Activated naive CD4-positive, alpha-beta T cell treated with anti-CD3 and anti-CD28 coated beads, Interleukin-2, amount 10 ng/mL, durations not matched to agents 7 days and 5 days (primary cell): ENCODE measurements around the gene PEX26.
"Not testable (repeated sequence)": the region's sequence is repeated elsewhere in the genome, so short reads cannot be mapped to it uniquely, and the experiment has no call there.

Source experiments
- CTCF ChIA-PET: fragments of 350-600 bp; sonication (Branson Sonifier 250); formaldehyde crosslinking; loops from one replicate; lab custom pipeline; 2021; ENCODE audit warnings: antibody characterized with exemption; lab: Charles Lee
- DNase-seq: peaks from one replicate; pipeline ENCODE4 v3.0.0-alpha.2; 2020
- H3K27ac Mint-ChIP-seq: one replicate; pipeline ENCODE4 v1.8.0; 2021; ENCODE audit warnings: mild to moderate bottlenecking, moderate library complexity, mixed read lengths
- H3K27me3 Mint-ChIP-seq: one replicate; pipeline ENCODE4 v1.8.0; 2021; ENCODE audit warnings: mild to moderate bottlenecking, mixed read lengths
- H3K36me3 Mint-ChIP-seq: one replicate; pipeline ENCODE4 v1.8.0; 2021; ENCODE audit warnings: mixed read lengths
- H3K4me1 Mint-ChIP-seq: one replicate; pipeline ENCODE4 v1.8.0; 2021; ENCODE audit warnings: mixed read lengths
- H3K4me3 Mint-ChIP-seq: one replicate; pipeline ENCODE4 v1.8.0; 2021; ENCODE audit warnings: mild to moderate bottlenecking, moderate library complexity, mixed read lengths
- H3K9me3 Mint-ChIP-seq: one replicate; pipeline ENCODE4 v1.8.0; 2021; ENCODE audit warnings: mixed read lengths

PEX26 gene

GRCh38 chr22:18060646-18061620, 16.9 kb upstream of the PEX26 start:
- Mint-ChIP-seq H3K9me3 (no peaks in the 10 kb centered on the region), H3K4me3 (no peak overlapping the region), H3K27ac (no peak overlapping the region), H3K27me3 (peaks cover 47% of the 10 kb centered on the region), H3K4me1 (peaks cover 2% of the 10 kb centered on the region), H3K36me3 (no peaks in the 10 kb centered on the region)
- DNase-seq: no peak
- CTCF ChIA-PET: no interaction called here

DNA sequence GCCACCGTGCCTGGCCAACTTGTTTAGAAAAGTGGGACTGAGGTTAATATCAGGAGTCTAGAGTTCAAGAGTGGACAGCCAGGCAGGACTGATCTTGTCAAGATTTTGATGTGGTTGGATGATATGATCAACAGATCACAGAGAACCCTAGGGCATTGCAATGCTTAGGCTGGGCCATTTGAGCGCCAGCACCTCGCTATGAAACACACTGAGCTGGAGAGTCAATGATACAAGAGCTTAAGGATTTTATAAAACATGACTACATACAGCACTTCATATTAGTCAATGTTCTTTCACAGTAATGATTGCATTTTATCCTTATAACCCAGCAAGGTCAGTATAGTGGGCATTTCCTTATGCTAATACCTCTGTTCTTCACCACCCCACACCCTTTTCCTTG, 15.4 kb upstream of the PEX26 start:
- H3K27ac Mint-ChIP-seq: no peak overlapping the region
- H3K4me1 Mint-ChIP-seq: no peaks in the 10 kb centered on the region
- H3K36me3 Mint-ChIP-seq: no peaks in the 10 kb centered on the region
- CTCF ChIA-PET: no interaction called here
- no peaks in the 10 kb centered on the region for H3K9me3 Mint-ChIP-seq
- H3K27me3 Mint-ChIP-seq: peaks cover 59% of the 10 kb centered on the region
- H3K4me3 Mint-ChIP-seq: no peak overlapping the region
- no peak for DNase-seq

DNA sequence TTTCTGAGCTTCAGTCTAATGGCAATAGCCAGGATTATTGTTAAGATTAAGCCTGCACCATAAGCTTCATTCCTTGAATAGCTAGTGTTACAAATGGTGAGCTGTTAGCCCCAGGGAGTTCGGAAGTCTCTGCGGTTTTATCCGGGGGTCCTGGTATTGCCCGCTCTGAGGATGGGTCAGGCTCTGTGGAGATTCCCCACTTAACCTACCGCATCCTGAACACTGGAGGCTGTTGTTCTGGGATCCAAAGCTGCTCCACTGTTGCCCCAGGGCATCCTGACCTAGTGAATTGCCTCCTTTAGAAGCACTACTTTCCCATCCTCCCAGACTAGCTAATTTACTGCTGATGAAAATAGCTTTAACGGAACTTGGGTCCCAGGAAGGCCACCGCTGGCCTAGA, 14.5 kb upstream of the PEX26 start:
- Mint-ChIP-seq H3K4me1 (no peaks in the 10 kb centered on the region), H3K27me3 (peaks cover 67% of the 10 kb centered on the region), H3K9me3 (no peaks in the 10 kb centered on the region), H3K36me3 (no peaks in the 10 kb centered on the region), H3K27ac (no peak overlapping the region), H3K4me3 (no peak overlapping the region)
- CTCF ChIA-PET: no interaction called here
- no peak for DNase-seq

DNA sequence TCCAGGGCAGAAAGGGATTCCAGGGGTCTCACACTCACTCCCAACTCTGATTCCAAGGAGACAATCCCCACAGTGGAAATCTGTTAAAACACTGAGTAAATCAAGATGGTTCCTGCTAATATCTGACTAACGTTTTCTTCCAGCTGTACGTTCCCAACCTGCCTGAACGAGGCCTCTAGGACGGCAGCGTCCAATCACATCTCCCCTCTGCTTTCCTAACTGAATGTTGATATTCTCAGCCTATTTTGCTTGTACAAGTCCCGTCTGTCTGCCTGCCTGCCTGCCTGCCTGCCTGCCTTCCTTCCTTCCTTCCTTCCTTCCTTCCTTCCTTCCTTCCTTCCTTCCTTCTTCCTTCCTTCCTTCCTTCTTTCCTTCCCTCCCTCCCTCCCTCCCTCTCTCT, 14.1 kb upstream of the PEX26 start:
- H3K36me3 Mint-ChIP-seq, H3K27ac Mint-ChIP-seq, H3K4me1 Mint-ChIP-seq, DNase-seq, H3K9me3 Mint-ChIP-seq, CTCF ChIA-PET, H3K4me3 Mint-ChIP-seq: not testable (repeated sequence)
- H3K27me3 Mint-ChIP-seq: peaks cover 68% of the 10 kb centered on the region

DNA sequence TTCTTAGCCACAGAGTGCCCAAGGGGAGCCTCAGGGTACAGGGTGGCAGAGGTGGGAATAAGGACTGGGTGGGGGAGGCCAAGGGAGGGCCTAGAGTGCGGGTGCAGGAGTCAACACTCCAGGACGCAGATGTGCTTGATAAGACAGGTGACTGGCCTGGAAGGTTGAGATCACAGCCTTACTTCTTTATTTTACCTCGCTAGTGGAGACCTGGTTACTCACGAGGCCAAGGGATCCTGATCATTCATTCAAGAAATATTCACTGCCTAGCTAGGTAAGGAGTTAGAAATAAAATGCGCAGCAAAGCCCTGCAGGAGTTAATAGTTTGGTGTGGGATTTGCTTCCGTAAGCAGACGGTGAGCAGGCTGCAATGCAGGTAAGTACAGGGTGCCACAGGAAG, 13.2 kb upstream of the PEX26 start:
- Mint-ChIP-seq H3K4me3 (no peak overlapping the region), H3K4me1 (no peaks in the 10 kb centered on the region), H3K27ac (no peak overlapping the region), H3K9me3 (no peaks in the 10 kb centered on the region), H3K36me3 (no peaks in the 10 kb centered on the region), H3K27me3 (peaks cover 64% of the 10 kb centered on the region)
- DNase-seq: no peak
- CTCF ChIA-PET: no interaction called here

- H3K4me1 Mint-ChIP-seq: no peaks in the 10 kb centered on the region
- DNase-seq: no peak
- H3K27me3 Mint-ChIP-seq: peaks cover 60% of the 10 kb centered on the region
- CTCF ChIA-PET: interaction anchor here (1.1 kb wide), 1 partner anchor 235 kb away, joined by 3 read pairs; no protein-coding TSS in a partner anchor
- H3K4me3 Mint-ChIP-seq: no peak overlapping the region
- no peak overlapping the region for H3K27ac Mint-ChIP-seq
- no peaks in the 10 kb centered on the region for H3K9me3 Mint-ChIP-seq
- no peaks in the 10 kb centered on the region for H3K36me3 Mint-ChIP-seq
Measured at GRCh38 chr22:18065256-18065655, 12.5 kb upstream of the PEX26 start.

DNA sequence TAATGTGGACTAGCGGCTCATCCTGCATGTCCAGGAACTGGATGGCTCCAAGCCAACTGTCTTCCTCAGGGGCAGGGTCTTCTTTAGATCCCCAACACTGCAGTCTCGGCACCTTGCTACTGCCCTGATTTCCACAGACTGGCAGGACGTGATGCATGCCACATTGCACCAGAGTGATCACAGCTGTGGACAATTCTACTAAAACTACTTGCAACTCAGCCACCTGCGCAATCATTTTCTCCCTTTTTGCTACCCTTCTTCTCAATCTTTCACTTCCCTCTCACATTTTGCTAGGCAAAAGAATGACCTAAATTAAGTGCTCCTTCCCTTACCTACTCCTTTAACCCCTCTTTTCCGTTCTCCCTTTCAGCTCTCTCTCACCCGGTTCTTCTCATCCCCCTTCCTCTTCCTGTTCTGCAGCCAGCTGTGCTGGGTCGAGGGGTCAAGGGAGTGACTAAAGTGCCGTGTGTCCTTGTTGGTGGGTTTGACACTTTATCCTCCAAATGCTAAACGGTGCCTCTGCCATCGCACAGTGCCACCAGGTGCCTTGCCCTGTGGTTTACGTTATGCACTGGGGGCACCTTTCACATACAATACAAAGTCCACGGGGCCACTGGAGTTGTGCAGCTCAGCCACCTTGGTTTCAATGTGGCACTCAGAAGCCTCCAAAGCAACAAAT, 11.5 kb upstream of the PEX26 start:
- H3K4me1 Mint-ChIP-seq: no peaks in the 10 kb centered on the region
- no peaks in the 10 kb centered on the region for H3K9me3 Mint-ChIP-seq
- no peak overlapping the region for H3K27ac Mint-ChIP-seq
- H3K27me3 Mint-ChIP-seq: peaks cover 58% of the 10 kb centered on the region
- no peak for DNase-seq
- no peak overlapping the region for H3K4me3 Mint-ChIP-seq
- CTCF ChIA-PET: interaction anchor here (1.1 kb wide), 1 partner anchor 236 kb away, joined by 3 read pairs; no protein-coding TSS in a partner anchor
- no peaks in the 10 kb centered on the region for H3K36me3 Mint-ChIP-seq

- Mint-ChIP-seq H3K27me3 (peaks cover 57% of the 10 kb centered on the region), H3K4me1 (no peaks in the 10 kb centered on the region), H3K27ac (no peak overlapping the region), H3K9me3 (no peaks in the 10 kb centered on the region), H3K4me3 (no peak overlapping the region), H3K36me3 (no peaks in the 10 kb centered on the region)
- CTCF ChIA-PET: no interaction called here
- no peak for DNase-seq
Measured at GRCh38 chr22:18067121-18067520, 10.7 kb upstream of the PEX26 start.

DNA sequence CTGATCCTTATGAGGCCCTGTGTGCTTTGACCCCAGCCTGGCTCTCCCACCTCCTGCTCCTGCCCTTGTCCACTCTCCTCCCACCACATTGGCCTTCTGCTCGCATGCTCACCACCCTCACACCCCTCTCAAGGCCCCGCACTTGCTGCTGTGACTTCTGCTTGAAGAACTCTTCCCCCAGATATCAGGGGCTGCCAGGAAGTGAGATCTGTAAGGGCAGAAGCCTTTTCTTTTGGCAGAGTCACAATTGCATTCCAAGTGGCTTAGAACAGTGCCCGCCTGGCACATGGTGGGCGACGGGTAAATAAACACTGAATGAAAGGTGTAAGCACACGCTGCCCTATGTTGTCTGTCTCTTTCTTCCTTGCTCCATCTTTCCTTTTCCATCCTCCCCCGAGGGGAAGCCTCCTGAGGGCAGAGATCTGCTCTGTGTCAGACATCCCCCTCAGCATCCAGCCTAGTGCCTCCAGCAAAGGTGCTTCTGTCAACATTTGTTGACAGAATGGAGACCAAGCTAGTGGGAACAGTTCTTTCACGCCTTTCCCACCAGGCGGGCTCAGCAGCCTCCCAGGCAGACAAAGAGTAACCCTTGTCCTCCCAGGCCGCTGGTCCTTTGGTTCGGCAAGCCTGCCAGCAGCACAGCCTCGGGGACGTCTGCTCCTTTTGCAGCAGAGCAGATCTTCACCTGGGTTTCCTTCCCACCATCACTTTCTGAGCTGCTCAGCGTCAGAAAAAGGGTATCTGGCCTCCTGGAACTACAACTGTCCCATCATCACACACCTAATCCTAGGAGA, 10.0 kb upstream of the PEX26 start:
- CTCF ChIA-PET: no interaction called here
- DNase-seq: no peak
- H3K9me3 Mint-ChIP-seq: no peaks in the 10 kb centered on the region

GRCh38 chr22:18068381-18068988, 9.3 kb upstream of the PEX26 start:
- CTCF ChIA-PET: no interaction called here
- Mint-ChIP-seq H3K36me3 (no peaks in the 10 kb centered on the region), H3K9me3 (no peaks in the 10 kb centered on the region), H3K27ac (no peak overlapping the region), H3K4me1 (no peaks in the 10 kb centered on the region), H3K4me3 (no peak overlapping the region), H3K27me3 (peaks cover 51% of the 10 kb centered on the region)
- DNase-seq: no peak

More for the DNA sequence above, 10.0 kb upstream of the PEX26 start:
- Mint-ChIP-seq H3K27ac (no peak overlapping the region), H3K36me3 (no peaks in the 10 kb centered on the region), H3K4me3 (no peak overlapping the region), H3K4me1 (no peaks in the 10 kb centered on the region), H3K27me3 (peaks cover 55% of the 10 kb centered on the region)

DNA sequence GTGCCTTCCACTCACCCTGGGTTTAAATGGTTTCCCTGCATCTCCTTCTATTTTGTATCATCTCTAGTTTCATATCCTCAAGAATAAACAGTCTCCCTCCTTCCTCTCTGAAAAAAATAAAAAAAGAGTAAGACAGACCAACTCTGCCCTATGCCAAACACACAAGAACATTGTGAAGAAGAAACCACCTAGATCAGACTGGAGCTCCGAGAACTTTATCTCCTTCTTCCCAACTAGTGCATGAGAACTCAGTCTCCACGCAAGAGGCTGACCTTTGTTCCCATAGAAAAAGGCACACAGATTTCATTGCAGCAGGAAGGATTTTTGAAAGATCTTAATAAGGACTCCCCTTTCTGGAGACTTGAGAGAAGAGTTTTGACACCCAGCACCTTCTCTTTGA, 8.7 kb upstream of the PEX26 start:
- no peaks in the 10 kb centered on the region for H3K4me1 Mint-ChIP-seq
- H3K9me3 Mint-ChIP-seq: no peaks in the 10 kb centered on the region
- H3K36me3 Mint-ChIP-seq: no peaks in the 10 kb centered on the region
- no peak for DNase-seq
- no peak overlapping the region for H3K27ac Mint-ChIP-seq
- CTCF ChIA-PET: interaction anchor here (1.5 kb wide), 1 partner anchor 239 kb away, joined by 3 read pairs; no protein-coding TSS in a partner anchor
- peaks cover 51% of the 10 kb centered on the region for H3K27me3 Mint-ChIP-seq
- H3K4me3 Mint-ChIP-seq: no peak overlapping the region

DNA sequence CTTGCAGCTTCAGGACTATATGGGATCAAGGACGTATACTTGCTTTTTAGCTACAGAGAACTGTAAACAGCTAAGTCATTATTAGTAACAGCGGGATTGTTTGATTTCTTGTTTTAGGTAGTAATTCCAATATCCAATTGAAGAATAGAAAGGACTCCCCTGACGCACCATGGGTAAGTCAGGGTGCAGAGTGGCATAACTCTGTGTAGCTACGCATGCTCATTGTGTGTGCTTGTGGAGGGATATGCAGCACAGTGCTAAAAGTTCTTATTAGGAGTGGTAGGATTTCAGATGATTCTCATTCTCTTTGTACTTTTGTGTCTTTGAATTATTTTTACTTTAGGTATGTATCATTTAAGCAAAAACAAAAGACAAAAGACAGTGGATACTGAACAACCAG, 7.7 kb upstream of the PEX26 start:
- Mint-ChIP-seq H3K4me3 (no peak overlapping the region), H3K27me3 (peaks cover 42% of the 10 kb centered on the region), H3K4me1 (no peaks in the 10 kb centered on the region), H3K36me3 (no peaks in the 10 kb centered on the region), H3K27ac (no peak overlapping the region), H3K9me3 (no peaks in the 10 kb centered on the region)
- CTCF ChIA-PET: interaction anchor here (1.5 kb wide), 1 partner anchor 240 kb away, joined by 3 read pairs; no protein-coding TSS in a partner anchor
- DNase-seq: no peak

GRCh38 chr22:18070556-18071306, 7.1 kb upstream of the PEX26 start:
- Mint-ChIP-seq H3K27me3 (peaks cover 35% of the 10 kb centered on the region), H3K27ac (no peak overlapping the region), H3K9me3 (no peaks in the 10 kb centered on the region), H3K4me1 (peaks cover under 1% of the 10 kb centered on the region), H3K4me3 (no peak overlapping the region), H3K36me3 (no peaks in the 10 kb centered on the region)
- DNase-seq: no peak
- CTCF ChIA-PET: interaction anchor here (1.5 kb wide), 1 partner anchor 240 kb away, joined by 3 read pairs; no protein-coding TSS in a partner anchor
